PFSK-1 (cell line): ENCODE results near the gene OR6K2.

Experiments used
- FOXP2 ChIP-seq: optimal IDR thresholded peaks from 2 replicates; pipeline ENCODE3; 2011; ENCODE audit warnings: borderline replicate concordance, control low read depth, inconsistent platforms; ENCODE audit not compliant: insufficient read depth; ENCODE audit errors: extremely low read length, extremely low read depth
- POLR2AphosphoS5 ChIP-seq: IDR thresholded peaks from 2 replicates; pipeline ENCODE4 v1.6.1; 2012; ENCODE audit warnings: low read depth, mild to moderate bottlenecking, control low read depth, low read length, moderate library complexity
- SIN3A ChIP-seq: IDR thresholded peaks from 2 replicates; pipeline ENCODE4 v1.6.1; 2012; ENCODE audit warnings: mild to moderate bottlenecking, low read length, moderate library complexity, borderline replicate concordance; ENCODE audit not compliant: insufficient read depth
- TAF1 ChIP-seq: IDR thresholded peaks from 2 replicates; pipeline ENCODE4 v1.6.1; 2012; ENCODE audit warnings: low read length, control low read depth, borderline replicate concordance; ENCODE audit not compliant: insufficient read depth

DNA sequence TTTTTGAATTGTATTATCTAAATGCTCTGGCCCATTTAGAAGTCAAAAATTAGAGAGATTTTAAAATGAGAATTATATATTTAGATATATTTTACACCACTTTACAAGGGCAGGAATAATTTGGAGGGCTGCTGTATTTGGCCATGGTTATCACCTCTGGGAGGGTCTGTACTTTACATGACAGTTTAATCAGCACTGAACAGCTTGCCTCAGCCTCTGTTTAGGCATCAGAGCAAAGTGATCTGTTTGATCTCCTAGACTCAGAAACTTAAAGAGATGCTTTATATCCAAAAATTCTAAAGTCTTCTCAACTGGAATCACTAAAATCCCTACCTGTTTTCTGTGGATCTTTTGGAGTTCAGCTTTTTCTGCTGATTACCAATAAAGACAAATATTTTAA lies 8.5 kb downstream of the OR6K2 start:
- TF ChIP-seq POLR2AphosphoS5 = no peak
- no peak for TF ChIP-seq SIN3A
- no peak for TF ChIP-seq TAF1
- no peak for TF ChIP-seq FOXP2
